Effector memory CD4-positive, alpha-beta T cell (primary cell): Measurements from ENCODE around the gene GFOD2.

Experiments used
- DNase-seq, 3 donors: peaks; one replicate each; pipeline ENCODE4 v3.0.0-alpha.2; 2020
- H3K27ac ChIP-seq: 2 replicates; pipeline ENCODE4 v1.7.0; 2013; ENCODE audit warnings: mild to moderate bottlenecking, low read length, moderate library complexity; ENCODE audit not compliant: insufficient read depth, poor library complexity, severe bottlenecking
- H3K27me3 ChIP-seq: replicated peaks from 2 replicates; pipeline ENCODE4 v1.7.0; 2013; ENCODE audit warnings: mild to moderate bottlenecking, low read length; ENCODE audit not compliant: insufficient read depth, control insufficient read depth, poor library complexity, severe bottlenecking
- H3K36me3 ChIP-seq: 2 replicates; pipeline ENCODE4 v1.7.0; 2013; ENCODE audit warnings: mild to moderate bottlenecking, low read length, moderate library complexity; ENCODE audit not compliant: control insufficient read depth, insufficient read depth
- H3K4me1 ChIP-seq: 2 replicates; pipeline ENCODE4 v1.7.0; 2013; ENCODE audit warnings: low read length, mild to moderate bottlenecking; ENCODE audit not compliant: control insufficient read depth, insufficient read depth, poor library complexity, severe bottlenecking
- H3K4me3 ChIP-seq: 2 replicates; pipeline ENCODE4 v1.7.0; 2013; ENCODE audit warnings: low read length, low read depth, mild to moderate bottlenecking; ENCODE audit not compliant: insufficient read depth, poor library complexity, severe bottlenecking
- H3K9me3 ChIP-seq: 2 replicates; pipeline ENCODE4 v1.7.0; 2013; ENCODE audit warnings: mild to moderate bottlenecking, low read length, moderate library complexity; ENCODE audit not compliant: control insufficient read depth

The GFOD2 gene

DNA sequence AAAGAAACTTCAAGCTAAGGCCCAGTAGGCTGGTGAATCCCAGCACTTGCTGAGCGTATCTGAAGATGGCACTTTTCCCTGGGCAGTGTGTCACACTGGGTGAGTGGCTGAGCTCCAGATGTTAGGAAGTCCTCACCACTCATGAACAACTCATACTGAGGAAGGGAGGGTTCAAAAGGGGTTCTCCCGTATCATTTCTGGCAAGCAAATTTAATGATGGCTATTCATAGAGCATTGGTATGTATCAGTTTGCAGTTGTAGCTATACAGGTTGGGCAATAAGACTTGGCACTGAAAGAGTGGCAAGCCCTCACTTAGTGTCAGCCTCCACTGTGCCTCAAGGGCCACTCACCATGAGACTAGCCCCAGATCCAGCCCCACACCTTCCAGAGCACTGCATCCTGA, 10.7 kb downstream of the GFOD2 start:
- peaks cover 6% of the 10 kb centered on the region for H3K4me1 ChIP-seq
- no peak overlapping the region for H3K27ac ChIP-seq
- H3K4me3 ChIP-seq, result no peak overlapping the region
- DNase-seq, result no peak
- no peaks in the 10 kb centered on the region for H3K9me3 ChIP-seq
- H3K27me3 ChIP-seq, result no peaks in the 10 kb centered on the region
- H3K36me3 ChIP-seq, result no peaks in the 10 kb centered on the region

DNA sequence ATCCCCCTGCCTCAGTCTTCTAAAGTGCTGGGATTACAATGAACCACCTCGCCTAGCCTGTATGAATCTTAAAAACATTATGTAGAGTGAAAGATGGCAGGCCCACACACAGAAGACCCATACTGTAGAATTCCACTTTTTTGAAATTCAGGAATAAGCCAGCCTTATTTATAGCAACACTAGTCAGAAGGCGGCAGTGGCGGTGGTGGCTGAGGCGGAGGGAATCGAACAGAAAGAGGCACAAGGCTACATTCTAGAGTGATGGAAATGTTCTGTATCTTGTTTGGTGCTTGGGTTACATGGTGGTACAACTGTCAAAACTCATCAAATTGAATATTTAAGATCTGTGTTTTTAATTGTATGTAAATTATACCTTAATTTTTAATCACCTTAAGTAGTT, 11.3 kb downstream of the GFOD2 start:
- no peak for DNase-seq
- Histone ChIP-seq H3K36me3 (no peaks in the 10 kb centered on the region), H3K4me3 (no peak overlapping the region), H3K27me3 (no peaks in the 10 kb centered on the region), H3K4me1 (peaks cover 7% of the 10 kb centered on the region), H3K9me3 (no peaks in the 10 kb centered on the region), H3K27ac (no peak overlapping the region)

DNA sequence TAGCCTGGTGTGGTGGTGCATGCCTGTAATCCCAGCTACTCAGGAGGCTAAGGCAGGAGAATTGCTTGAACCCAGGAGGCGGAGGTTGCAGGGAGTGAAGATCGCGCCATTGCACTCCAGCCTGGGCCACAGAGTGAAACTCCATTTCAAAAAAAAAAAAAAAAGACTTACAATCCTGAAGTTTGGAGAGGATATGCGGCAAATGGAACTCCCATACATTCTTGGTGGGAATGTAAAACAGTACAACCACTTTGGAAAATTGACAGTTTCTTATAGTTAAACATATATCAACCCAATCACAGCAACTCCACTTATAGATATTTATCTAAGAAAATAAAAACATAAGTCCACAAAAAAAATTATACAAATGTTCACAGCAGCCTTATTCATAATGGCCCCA, 11.9 kb downstream of the GFOD2 start:
- Histone ChIP-seq H3K36me3 (no peaks in the 10 kb centered on the region), H3K9me3 (no peaks in the 10 kb centered on the region), H3K4me3 (no peak overlapping the region), H3K4me1 (peaks cover 7% of the 10 kb centered on the region), H3K27me3 (no peaks in the 10 kb centered on the region), H3K27ac (no peak overlapping the region)
- DNase-seq, result no peak

DNA sequence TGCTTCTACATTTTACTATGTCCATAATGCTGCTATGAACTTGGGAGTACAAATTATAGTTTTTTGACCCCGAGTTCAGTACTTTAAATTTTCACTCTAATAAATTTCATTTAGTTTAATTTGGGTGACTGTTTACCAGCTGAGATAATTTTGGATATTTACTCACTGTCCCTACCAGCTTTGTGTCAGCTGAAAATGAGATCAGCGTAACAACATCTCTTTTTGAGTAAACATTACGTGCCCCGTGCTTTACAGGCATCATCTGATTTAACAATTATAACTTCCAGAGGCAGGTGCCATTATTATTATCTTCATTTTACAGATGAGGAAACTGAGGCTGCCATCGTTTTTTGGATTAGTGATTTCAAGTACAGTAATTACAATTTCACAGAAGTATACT, 15.0 kb downstream of the GFOD2 start:
- H3K4me3 ChIP-seq, result no peak overlapping the region
- H3K27me3 ChIP-seq, result no peaks in the 10 kb centered on the region
- no peak overlapping the region for H3K27ac ChIP-seq

DNA sequence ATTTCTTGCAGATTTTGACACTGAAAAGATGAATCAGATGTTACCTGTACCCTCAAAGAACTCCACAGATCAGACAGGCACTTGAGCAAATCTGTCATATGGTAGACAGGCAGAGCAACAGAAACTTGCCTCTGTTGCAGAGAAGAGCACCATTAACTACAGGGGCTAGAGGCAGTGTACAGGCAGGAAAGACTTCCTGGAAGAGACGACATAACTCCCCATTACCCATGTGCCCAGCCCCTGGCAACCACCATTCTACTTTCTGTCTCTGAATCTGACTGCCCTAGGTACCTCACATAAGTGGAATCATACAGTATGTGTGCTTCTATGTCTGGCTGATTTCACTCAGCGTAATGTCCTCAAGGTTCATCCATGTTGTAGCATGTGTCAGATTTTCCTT, 15.5 kb downstream of the GFOD2 start:
- Histone ChIP-seq H3K36me3 (no peaks in the 10 kb centered on the region), H3K9me3 (no peaks in the 10 kb centered on the region), H3K27me3 (no peaks in the 10 kb centered on the region), H3K4me3 (no peak overlapping the region), H3K4me1 (peaks cover 7% of the 10 kb centered on the region), H3K27ac (peak overlapping the region; percentile 1)
- DNase-seq, result no peak

More for the DNA sequence above, 15.0 kb downstream of the GFOD2 start:
- Histone ChIP-seq H3K4me1 (peaks cover 7% of the 10 kb centered on the region), H3K9me3 (no peaks in the 10 kb centered on the region), H3K36me3 (no peaks in the 10 kb centered on the region)
- no peak for DNase-seq

DNA sequence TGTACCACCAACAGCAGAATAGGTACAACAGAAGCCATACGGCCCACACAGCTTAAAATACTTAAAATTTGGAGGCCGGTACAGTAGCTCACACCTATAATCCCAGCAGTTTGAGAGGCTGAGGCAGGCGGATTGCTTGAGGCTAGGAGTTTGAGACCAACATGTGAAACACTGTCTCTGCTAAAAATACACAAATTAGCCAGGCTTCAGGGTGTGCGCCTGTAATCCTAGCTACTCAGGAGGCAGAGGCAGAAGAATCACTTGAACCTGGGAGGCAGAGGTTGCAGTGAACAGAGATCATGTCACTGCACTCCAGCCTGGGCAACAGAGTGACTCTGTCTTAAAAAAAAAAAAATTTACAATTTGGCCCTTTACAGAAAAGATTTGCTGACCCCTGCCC, 17.0 kb downstream of the GFOD2 start:
- H3K27ac ChIP-seq, result no peak overlapping the region
- no peaks in the 10 kb centered on the region for H3K36me3 ChIP-seq
- no peaks in the 10 kb centered on the region for H3K27me3 ChIP-seq
- no peak overlapping the region for H3K4me3 ChIP-seq
- H3K4me1 ChIP-seq, result peaks cover 7% of the 10 kb centered on the region
- DNase-seq, result no peak
- H3K9me3 ChIP-seq, result no peaks in the 10 kb centered on the region

DNA sequence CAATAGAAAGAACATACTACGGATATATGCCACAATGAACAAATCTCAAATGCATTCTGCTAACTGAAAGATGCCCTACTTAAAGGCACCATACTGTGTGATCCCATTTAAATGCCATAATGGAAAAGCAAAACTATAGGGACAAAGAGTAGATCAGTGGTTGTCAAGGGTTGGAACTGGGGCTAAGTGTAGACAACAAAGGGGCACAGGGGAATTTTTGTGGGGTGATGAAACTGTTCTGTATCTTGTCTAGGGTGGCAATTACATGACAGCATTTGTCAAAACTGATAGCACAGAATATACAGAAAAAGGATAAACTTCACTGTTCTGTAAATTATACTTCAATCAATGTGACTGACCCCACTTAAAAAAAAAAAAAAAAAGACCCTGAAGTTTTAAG, 17.7 kb downstream of the GFOD2 start:
- H3K4me3 ChIP-seq, result no peak overlapping the region
- no peaks in the 10 kb centered on the region for H3K9me3 ChIP-seq
- no peak for DNase-seq
- H3K4me1 ChIP-seq, result peaks cover 7% of the 10 kb centered on the region
- H3K27me3 ChIP-seq, result no peaks in the 10 kb centered on the region
- H3K27ac ChIP-seq, result no peak overlapping the region
- no peaks in the 10 kb centered on the region for H3K36me3 ChIP-seq

DNA sequence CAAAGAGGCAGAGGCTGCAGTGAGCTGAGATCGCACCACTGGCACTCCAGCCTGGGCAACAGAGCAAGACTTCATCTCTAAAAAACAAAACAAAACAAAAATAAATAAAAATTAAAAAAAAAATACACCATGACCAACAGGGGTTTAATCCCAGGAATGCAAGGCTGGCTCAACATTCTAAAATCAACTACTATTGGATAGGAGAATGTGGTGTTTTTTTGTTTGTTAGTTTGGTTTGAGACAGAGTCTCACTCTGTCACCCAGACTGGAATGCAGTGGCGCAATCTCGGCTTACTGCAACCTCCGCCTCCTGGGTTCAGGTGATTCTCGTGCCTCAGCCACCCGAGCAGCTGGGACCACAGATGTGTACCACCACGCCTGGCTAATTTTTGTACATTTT, 19.9 kb downstream of the GFOD2 start:
- no peaks in the 10 kb centered on the region for H3K9me3 ChIP-seq
- H3K4me1 ChIP-seq, result peaks cover 7% of the 10 kb centered on the region
- DNase-seq, result no peak
- no peaks in the 10 kb centered on the region for H3K27me3 ChIP-seq
- H3K36me3 ChIP-seq, result no peaks in the 10 kb centered on the region
- H3K4me3 ChIP-seq, result no peak overlapping the region
- H3K27ac ChIP-seq, result no peak overlapping the region

DNA sequence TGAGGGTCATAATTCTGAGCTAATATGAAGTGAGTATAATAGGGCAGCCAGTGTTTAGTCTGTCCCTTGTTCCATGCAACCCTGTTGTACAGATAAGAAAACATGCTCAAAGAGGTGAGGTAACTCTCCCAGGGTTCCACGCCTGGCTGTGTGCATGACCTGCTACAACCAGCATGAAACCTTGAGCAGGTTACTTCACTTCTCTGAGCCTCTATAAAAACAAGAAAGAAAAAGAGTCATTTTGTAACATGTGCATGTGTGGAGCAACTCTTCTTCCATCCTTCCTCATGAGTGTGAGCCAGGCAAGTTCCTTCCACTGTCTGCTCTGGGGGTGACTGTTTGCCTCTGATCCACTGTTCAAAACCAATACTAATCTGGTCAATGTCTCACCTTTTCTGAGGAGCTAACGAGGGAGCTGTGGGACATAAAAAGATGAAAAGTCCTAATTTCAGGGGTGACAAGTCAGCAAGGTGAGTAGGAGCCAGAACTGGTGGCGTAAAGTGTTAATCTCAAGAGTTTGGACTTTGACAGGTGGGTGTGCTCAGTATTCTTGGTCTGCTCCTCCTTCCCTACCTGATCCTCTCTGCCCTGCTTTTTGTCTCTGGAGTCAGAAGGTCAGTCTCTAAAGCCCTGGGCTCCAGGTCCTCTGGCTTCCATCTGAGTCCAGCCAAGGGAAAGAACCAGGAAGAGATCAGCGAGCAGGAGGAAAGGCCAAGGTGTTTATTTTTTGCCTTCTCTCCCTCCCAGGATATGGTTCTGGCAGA, 21.5 kb downstream of the GFOD2 start:
- no peaks in the 10 kb centered on the region for H3K9me3 ChIP-seq
- H3K27me3 ChIP-seq, result no peaks in the 10 kb centered on the region
- no peak overlapping the region for H3K27ac ChIP-seq
- H3K36me3 ChIP-seq, result no peaks in the 10 kb centered on the region
- DNase-seq, result no peak
- no peaks in the 10 kb centered on the region for H3K4me1 ChIP-seq
- no peak overlapping the region for H3K4me3 ChIP-seq

DNA sequence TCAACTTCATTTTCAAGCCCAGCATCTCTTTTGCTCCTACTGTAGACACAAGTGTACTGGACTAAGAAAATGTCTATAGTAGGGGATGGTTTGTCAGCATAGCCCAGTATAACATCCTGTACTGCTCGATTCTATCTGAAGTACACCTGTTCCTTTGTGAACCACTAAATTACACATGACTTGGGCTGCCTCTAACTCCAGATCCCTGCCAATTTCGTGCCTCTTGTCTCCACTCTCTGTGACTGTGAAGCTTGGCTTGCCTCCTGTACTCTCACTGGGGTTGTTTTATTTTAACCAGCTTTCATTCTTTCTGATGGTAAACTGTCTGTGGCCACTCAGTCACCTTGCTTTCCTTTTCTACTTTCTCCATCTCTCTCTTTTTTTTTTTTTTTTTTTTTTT, 24.5 kb downstream of the GFOD2 start:
- no peaks in the 10 kb centered on the region for H3K4me1 ChIP-seq
- H3K4me3 ChIP-seq, result no peak overlapping the region
- no peaks in the 10 kb centered on the region for H3K36me3 ChIP-seq
- no peaks in the 10 kb centered on the region for H3K9me3 ChIP-seq
- H3K27me3 ChIP-seq, result no peaks in the 10 kb centered on the region
- H3K27ac ChIP-seq, result no peak overlapping the region
- no peak for DNase-seq
